AG10803 (cell line): Measurements from ENCODE around the gene PRODH.
"Not testable (repeated sequence)": the region's sequence is repeated elsewhere in the genome, so short reads cannot be mapped to it uniquely, and the experiment has no call there.

Source experiments
- DNase-seq: peaks from one replicate; pipeline ENCODE4 v3.0.0; 2010; ENCODE audit warnings: low read depth
- H3K4me3 ChIP-seq: 2 replicates; pipeline ENCODE4 v1.5.1; 2011; ENCODE audit warnings: mild to moderate bottlenecking, low read length, control low read depth
- CTCF ChIP-seq: conservative IDR thresholded peaks from 2 replicates; pipeline ENCODE4 v1.5.1; 2011; ENCODE audit warnings: mild to moderate bottlenecking, low read length, control low read depth, inconsistent platforms

Gene PRODH

GRCh38 chr22:18933914-18934313 is 2.2 kb downstream of the PRODH start:
- no peak overlapping the region for H3K4me3 ChIP-seq
- TF ChIP-seq CTCF = no peak
- no peak for DNase-seq

GRCh38 chr22:18931905-18932652 is 4.0 kb downstream of the PRODH start:
- no peak for TF ChIP-seq CTCF
- DNase-seq = no peak
- H3K4me3 ChIP-seq = no peak overlapping the region

GRCh38 chr22:18929459-18929858 is 6.6 kb downstream of the PRODH start:
- TF ChIP-seq CTCF = no peak
- no peak for DNase-seq

GRCh38 chr22:18927573-18927972 is 8.5 kb downstream of the PRODH start:
- no peak overlapping the region for H3K4me3 ChIP-seq
- DNase-seq = no peak
- no peak for TF ChIP-seq CTCF

More at GRCh38 chr22:18929459-18929858, 6.6 kb downstream of the PRODH start:
- no peak overlapping the region for H3K4me3 ChIP-seq

GRCh38 chr22:18927020-18927419 is 9.1 kb downstream of the PRODH start:
- DNase-seq = no peak
- H3K4me3 ChIP-seq = no peak overlapping the region
- no peak for TF ChIP-seq CTCF

- no peak for DNase-seq
- no peak for TF ChIP-seq CTCF
- H3K4me3 ChIP-seq = no peak overlapping the region
Observed at GRCh38 chr22:18925368-18926064, 10.6 kb downstream of the PRODH start.

- not testable (repeated sequence) for H3K4me3 ChIP-seq, DNase-seq
Observed at GRCh38 chr22:18920257-18920902, 15.7 kb downstream of the PRODH start.

- H3K4me3 ChIP-seq, DNase-seq: not testable (repeated sequence)
Observed at GRCh38 chr22:18917818-18918217, 18.3 kb downstream of the PRODH start.

- DNase-seq = not testable (repeated sequence)
Observed at GRCh38 chr22:18915550-18915949, 20.5 kb downstream of the PRODH start.

GRCh38 chr22:18914558-18914957 is 21.5 kb downstream of the PRODH start:
- not testable (repeated sequence) for H3K4me3 ChIP-seq

More at GRCh38 chr22:18915550-18915949, 20.5 kb downstream of the PRODH start:
- H3K4me3 ChIP-seq = not testable (repeated sequence)

GRCh38 chr22:18912264-18912946 is 23.7 kb downstream of the PRODH start:
- not testable (repeated sequence) for H3K4me3 ChIP-seq, DNase-seq

More at GRCh38 chr22:18914558-18914957, 21.5 kb downstream of the PRODH start:
- not testable (repeated sequence) for DNase-seq
